OCI-LY7 (cell line): ENCODE data around the gene HABP4.

ENCODE experiments used
- EZH2phosphoT487 ChIP-seq: fragments of 200-600 bp; sonication (generic); IDR thresholded peaks from 2 replicates; pipeline ENCODE4 v1.6.1; 2018; ENCODE audit warnings: low read depth, borderline replicate concordance, mild to moderate bottlenecking, mixed run types, antibody characterized with exemption, low read length, moderate library complexity, mixed read lengths
- TF ChIP-seq, protein P1 (sequence below): fragments of 200-600 bp; sonication (generic); conservative IDR thresholded peaks from 2 replicates; pipeline ENCODE4 v1.5.1; 2014; ENCODE audit warnings: mild to moderate bottlenecking, antibody characterized with exemption, low read length, moderate library complexity, mixed read lengths

DNA sequence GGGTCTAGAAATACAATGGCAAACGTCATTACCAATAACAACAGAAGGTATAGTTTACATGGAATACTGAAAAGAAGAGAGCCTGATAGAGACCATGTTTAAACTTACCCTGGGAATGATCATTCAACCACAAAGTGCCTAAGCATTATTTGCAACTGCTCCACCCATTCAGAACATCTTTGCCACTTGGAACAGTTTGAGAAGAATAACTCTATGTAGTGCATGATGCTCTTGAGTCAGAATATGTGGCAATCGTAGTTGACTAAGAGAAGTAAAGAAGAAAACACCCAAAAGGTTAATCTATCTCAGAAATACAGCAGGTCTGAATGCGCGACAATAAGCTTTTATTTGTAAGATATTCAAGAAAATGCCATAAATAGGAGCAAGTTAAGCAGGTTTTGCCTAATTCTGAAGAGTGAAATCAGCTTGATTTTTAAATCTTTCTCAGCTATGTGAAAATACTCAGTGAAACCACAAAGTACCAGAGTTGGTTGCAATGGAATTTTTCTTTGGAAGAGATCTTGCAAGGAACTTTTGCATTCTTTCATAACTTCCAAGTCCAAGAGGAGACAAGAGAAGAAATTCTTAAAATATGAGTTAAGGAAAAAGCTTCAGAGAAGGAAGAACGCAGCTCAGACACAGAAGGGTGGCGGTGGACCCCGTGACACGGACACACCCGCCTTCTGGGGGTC is 64.3 kb downstream of the HABP4 start:
- TF ChIP-seq, protein P1, sequence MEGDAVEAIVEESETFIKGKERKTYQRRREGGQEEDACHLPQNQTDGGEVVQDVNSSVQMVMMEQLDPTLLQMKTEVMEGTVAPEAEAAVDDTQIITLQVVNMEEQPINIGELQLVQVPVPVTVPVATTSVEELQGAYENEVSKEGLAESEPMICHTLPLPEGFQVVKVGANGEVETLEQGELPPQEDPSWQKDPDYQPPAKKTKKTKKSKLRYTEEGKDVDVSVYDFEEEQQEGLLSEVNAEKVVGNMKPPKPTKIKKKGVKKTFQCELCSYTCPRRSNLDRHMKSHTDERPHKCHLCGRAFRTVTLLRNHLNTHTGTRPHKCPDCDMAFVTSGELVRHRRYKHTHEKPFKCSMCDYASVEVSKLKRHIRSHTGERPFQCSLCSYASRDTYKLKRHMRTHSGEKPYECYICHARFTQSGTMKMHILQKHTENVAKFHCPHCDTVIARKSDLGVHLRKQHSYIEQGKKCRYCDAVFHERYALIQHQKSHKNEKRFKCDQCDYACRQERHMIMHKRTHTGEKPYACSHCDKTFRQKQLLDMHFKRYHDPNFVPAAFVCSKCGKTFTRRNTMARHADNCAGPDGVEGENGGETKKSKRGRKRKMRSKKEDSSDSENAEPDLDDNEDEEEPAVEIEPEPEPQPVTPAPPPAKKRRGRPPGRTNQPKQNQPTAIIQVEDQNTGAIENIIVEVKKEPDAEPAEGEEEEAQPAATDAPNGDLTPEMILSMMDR = no peak
- no peak for TF ChIP-seq EZH2phosphoT487
